Measurements from ENCODE around the gene HAT1.

Gene HAT1, protein sequence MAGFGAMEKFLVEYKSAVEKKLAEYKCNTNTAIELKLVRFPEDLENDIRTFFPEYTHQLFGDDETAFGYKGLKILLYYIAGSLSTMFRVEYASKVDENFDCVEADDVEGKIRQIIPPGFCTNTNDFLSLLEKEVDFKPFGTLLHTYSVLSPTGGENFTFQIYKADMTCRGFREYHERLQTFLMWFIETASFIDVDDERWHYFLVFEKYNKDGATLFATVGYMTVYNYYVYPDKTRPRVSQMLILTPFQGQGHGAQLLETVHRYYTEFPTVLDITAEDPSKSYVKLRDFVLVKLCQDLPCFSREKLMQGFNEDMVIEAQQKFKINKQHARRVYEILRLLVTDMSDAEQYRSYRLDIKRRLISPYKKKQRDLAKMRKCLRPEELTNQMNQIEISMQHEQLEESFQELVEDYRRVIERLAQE

GRCh38 chr2:171922230-171923022 lies at the start of gene HAT1:
Gene HAT1, plus strand, starts transcription at chr2:171922461. Its CDS starts 40 bp downstream, at chr2:171922501.
- peak; percentile 99 for DNase-seq
- TF ChIP-seq GATA1 (IDR thresholded peaks at IDR 0.05; ENCODE audit: low read depth, low read length) = no peak
- TF ChIP-seq POLR2A (IDR thresholded peaks at IDR 0.05; ENCODE audit: low read length) = peak; percentile 95

GRCh38 chr2:171874517-171874916 lies 47.7 kb upstream of the HAT1 start:
- TF ChIP-seq GATA1 (IDR thresholded peaks at IDR 0.05; ENCODE audit: low read depth, low read length) (no peak), POLR2A (IDR thresholded peaks at IDR 0.05; ENCODE audit: low read length) (no peak)
- no peak for DNase-seq

DNA sequence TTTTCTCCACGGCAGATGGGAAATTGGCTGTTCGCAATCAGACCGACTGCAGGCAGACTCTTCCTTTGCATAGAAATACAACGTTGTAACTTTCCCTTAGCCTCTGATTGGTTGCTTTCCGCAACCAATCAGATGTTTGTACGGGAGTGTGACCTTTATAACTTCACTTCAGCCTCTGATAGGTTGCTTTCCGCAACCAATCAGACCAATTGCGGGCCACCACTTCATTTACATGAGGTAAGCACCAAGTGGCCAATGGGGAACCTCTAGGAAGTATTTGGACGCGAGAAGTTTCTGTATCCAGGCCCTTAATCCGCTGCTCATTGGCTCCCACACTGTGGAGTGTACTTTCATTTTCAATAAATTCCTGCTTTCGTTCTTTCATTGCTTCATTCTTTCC lies 47.3 kb upstream of the HAT1 start:
- TF ChIP-seq POLR2A (IDR thresholded peaks at IDR 0.05; ENCODE audit: low read length) (no peak), GATA1 (IDR thresholded peaks at IDR 0.05; ENCODE audit: low read depth, low read length) (no peak)
- no peak for DNase-seq

DNA sequence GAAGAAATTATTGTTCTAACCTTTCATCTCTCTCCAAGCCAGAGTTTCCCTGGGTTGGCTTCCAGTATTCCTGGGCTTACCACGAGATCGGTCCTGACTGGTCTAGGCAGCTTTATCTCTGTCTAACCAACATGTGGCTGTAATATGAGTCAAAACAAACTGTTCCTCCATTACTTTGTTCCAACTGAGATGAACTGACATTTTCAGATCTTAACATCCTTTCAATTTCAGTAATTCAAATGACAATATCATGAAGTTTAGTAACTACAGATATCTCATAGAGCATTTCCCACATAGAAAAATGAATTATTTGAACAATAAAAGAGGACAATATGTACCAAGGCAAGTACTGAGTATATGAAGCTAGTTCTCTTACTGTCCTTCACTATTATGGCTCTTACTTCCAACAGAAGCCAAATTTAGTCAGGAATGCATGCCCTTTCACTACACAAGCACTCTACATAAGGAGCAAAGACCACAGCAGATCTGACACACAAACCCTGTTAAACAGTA lies 43.7 kb upstream of the HAT1 start:
- no peak for DNase-seq
- no peak for TF ChIP-seq GATA1 (IDR thresholded peaks at IDR 0.05; ENCODE audit: low read depth, low read length)
- TF ChIP-seq POLR2A (IDR thresholded peaks at IDR 0.05; ENCODE audit: low read length) = no peak

- DNase-seq = no peak
- no peak for TF ChIP-seq POLR2A (IDR thresholded peaks at IDR 0.05; ENCODE audit: low read length)
- no peak for TF ChIP-seq GATA1 (IDR thresholded peaks at IDR 0.05; ENCODE audit: low read depth, low read length)
These were observed 42.4 kb upstream of the HAT1 start for GRCh38 chr2:171879865-171880264.

- TF ChIP-seq GATA1 (IDR thresholded peaks at IDR 0.05; ENCODE audit: low read depth, low read length) (no peak), POLR2A (IDR thresholded peaks at IDR 0.05; ENCODE audit: low read length) (no peak)
- DNase-seq = no peak
These were observed 41.5 kb upstream of the HAT1 start for GRCh38 chr2:171880774-171881173.

DNA sequence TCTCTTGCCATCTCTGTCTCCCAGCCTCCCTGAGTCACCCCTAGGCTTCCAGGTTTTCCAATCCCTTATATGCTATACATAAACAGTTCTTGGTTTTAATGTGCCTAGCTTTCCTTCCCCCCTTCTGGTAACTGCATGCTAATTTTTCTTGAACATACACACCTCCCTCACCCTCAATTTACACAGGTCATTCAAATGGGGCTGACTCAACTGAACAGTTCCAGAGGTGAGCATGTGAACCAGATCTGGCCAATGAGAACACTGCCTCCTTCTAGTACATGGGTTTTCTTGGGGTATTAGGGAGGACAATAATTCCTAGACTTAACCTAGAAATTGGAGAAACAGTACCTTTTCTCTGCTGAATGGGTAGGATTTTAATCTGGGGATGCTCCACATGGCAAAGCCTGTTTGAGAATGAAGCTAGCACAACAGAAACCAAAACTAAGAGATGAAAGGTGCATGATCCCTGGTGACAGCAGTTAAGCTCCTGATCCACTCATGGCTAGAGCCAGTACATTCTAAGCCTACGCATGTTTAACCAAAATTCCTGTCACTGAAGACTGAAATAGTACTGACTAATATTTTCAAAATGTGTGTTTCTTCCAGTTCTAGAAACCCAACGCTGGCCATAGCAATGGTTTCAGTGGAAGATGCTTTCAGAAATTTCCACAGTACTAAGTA lies 40.0 kb upstream of the HAT1 start:
- TF ChIP-seq POLR2A (IDR thresholded peaks at IDR 0.05; ENCODE audit: low read length) (no peak), GATA1 (IDR thresholded peaks at IDR 0.05; ENCODE audit: low read depth, low read length) (no peak)
- no peak for DNase-seq

DNA sequence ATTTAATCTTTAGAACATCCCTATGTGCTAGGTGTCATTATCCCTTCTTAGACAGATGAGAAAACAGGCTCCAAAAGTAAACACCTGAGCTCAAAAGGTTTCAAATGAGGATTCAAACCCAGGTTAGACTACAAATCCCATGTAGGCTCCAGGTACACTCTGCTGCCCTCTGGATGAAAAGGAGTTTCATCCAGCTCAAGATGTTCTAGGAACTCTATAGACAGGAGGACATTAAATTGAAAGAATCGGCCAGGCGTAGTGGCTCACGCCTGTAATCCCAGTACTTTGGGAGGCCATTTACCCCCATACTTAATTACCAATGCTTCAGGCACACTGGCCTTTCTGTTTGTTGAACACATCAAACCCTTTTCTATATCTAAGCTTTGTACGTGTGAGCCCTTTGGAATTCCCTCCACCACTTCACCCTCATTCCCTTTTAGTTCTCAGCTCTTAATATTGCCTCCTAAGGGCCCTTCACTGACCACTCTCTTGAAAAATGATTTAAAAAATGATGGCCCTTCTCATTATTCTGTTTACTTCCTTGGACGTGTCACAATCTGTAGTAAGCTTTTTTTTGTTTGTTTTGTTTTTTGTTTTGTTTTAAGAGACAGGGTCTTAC lies 38.9 kb upstream of the HAT1 start:
- DNase-seq = no peak
- TF ChIP-seq GATA1 (IDR thresholded peaks at IDR 0.05; ENCODE audit: low read depth, low read length) = no peak
- no peak for TF ChIP-seq POLR2A (IDR thresholded peaks at IDR 0.05; ENCODE audit: low read length)

- TF ChIP-seq POLR2A (IDR thresholded peaks at IDR 0.05; ENCODE audit: low read length) (no peak), GATA1 (IDR thresholded peaks at IDR 0.05; ENCODE audit: low read depth, low read length) (no peak)
- no peak for DNase-seq
These were observed 32.9 kb upstream of the HAT1 start for GRCh38 chr2:171889333-171889732.

- TF ChIP-seq POLR2A (IDR thresholded peaks at IDR 0.05; ENCODE audit: low read length) (no peak), GATA1 (IDR thresholded peaks at IDR 0.05; ENCODE audit: low read depth, low read length) (no peak)
- DNase-seq = no peak
These were observed 32.5 kb upstream of the HAT1 start for GRCh38 chr2:171889808-171890207.

DNA sequence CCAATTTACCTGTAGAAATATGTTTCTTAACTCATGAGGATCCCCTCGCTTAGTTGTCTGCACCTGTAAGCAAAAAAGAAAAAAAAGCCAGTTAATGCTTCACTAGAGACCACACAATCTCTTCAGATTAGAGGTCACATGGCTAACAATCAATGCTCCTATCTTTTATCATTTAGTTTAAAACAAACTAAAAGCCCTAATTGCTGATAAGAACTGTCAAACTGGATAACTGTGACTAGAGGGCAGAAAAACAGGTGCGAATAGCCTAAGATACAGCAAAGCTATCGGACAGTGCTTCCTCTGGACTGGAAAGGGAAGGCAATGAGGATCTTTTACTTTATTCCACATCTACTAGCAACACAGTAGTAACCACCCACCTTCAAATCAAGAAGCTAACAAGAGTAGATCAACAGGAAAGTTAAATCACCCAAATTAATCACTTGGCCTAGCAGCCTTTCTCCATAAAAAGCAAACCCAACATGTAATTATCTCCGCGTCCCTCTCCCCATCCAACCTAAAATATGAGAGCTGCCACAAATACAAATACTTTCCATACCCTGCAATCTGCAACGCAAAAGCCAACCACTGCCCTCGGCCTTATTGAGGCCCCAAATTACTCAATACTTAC lies 29.0 kb upstream of the HAT1 start:
- TF ChIP-seq POLR2A (IDR thresholded peaks at IDR 0.05; ENCODE audit: low read length) = no peak
- TF ChIP-seq GATA1 (IDR thresholded peaks at IDR 0.05; ENCODE audit: low read depth, low read length) = no peak

DNA sequence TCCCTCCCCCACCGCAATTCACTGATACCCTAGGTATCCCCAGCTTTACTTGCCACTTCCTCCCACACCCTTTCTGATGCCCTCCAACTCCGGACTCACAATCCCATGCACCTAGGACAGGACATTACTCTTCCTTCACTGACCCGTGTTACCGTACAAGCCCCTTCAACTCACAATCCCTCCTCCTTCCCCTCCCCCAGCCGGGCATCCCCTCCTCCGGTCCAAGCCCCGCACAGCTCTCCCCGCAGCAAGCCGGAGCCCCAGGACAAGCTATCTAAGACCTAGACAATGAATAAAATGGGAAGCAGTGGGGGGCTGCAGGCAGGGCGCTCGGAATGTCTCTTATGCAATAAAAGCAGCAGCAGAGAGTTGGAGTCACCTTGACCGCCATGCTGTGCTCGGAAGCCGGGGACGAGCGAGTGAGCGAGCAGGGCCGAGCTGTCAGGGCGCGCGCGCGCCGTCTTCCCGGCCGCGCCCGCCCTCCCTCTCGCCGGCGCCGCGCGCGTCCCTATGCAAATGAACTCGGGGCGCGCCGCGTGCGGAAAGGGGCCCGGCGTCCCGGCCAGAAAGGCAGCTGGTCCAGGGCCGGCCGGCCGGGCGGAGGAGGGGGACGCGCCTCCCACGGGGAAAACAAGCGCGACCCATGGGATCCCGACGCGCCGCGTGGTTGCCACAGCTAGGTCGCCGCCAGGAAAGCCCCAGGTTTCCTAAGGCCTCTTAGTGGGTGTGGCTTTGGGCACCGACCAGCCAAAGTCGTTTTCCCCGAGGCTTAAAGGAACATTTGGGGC lies 28.2 kb upstream of the HAT1 start, which contains the start of gene SLC25A12:
Gene SLC25A12, minus strand, starts transcription at position 421 of the 788 bp plus-strand sequence. Its CDS starts 30 bp downstream, at position 391.
- DNase-seq = peak; percentile 88 to 89
- TF ChIP-seq POLR2A (IDR thresholded peaks at IDR 0.05; ENCODE audit: low read length) (peak; percentile 71), GATA1 (IDR thresholded peaks at IDR 0.05; ENCODE audit: low read depth, low read length) (no peak)

More for the DNA sequence above, 29.0 kb upstream of the HAT1 start:
- no peak for DNase-seq
